Measurements from ENCODE around the gene AFAP1.

DNA sequence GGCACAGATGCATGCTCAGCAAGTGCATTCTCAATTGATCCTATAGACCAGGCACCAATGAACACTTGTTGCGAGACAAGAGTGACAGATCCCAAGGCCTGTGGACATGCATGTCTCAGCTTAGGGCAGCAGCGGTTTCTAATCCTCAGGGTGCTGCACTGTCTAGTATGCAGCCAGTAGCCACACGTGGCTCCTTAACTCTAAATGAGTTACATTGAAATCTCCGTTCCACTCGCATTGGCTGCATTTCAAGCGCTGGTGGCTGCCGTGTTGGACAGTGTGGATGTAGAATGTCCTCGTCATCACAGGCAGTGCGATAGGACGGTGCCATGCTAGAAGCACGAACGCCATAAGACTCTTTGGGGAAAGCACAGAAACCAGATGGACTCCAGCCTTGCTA, 24.0 kb upstream of the AFAP1 start:
- TF ChIP-seq, protein P1, sequence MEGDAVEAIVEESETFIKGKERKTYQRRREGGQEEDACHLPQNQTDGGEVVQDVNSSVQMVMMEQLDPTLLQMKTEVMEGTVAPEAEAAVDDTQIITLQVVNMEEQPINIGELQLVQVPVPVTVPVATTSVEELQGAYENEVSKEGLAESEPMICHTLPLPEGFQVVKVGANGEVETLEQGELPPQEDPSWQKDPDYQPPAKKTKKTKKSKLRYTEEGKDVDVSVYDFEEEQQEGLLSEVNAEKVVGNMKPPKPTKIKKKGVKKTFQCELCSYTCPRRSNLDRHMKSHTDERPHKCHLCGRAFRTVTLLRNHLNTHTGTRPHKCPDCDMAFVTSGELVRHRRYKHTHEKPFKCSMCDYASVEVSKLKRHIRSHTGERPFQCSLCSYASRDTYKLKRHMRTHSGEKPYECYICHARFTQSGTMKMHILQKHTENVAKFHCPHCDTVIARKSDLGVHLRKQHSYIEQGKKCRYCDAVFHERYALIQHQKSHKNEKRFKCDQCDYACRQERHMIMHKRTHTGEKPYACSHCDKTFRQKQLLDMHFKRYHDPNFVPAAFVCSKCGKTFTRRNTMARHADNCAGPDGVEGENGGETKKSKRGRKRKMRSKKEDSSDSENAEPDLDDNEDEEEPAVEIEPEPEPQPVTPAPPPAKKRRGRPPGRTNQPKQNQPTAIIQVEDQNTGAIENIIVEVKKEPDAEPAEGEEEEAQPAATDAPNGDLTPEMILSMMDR (IDR thresholded peaks at IDR 0.05) = no peak
- TF ChIP-seq EZH2 (IDR thresholded peaks at IDR 0.05; ENCODE audit: borderline replicate concordance, insufficient read depth, low read depth, low read length, poor library complexity, severe bottlenecking) = no peak

All from B cell (primary cell).